ENCODE results near the gene NDUFS3. TPM values are rescaled to one million over a fixed set of nuclear protein-coding genes. Genes with fewer than 3 reads are reported as not detected.

The NDUFS3 gene
- total RNA-seq, 4 donors from 2014 or later = 143 to 240 (median 194) TPM

GRCh38 chr11:47599902-47600301, 21.0 kb downstream of the NDUFS3 start:
- no peak overlapping the region for H3K4me3 ChIP-seq
- peak in 1 of 2 donors; percentile 24 for ATAC-seq
- TF ChIP-seq POLR2A (IDR thresholded peaks at IDR 0.05) (no peak), CTCF (IDR thresholded peaks at IDR 0.05 in 4 of 5, conservative IDR thresholded peaks at IDR 0.05 in 1 of 5) (no peak)

GRCh38 chr11:47603295-47603694, 24.4 kb downstream of the NDUFS3 start:
- no peak for ATAC-seq
- DNase-seq = no peak
- Histone ChIP-seq H3K4me1 (no peaks in the 10 kb centered on the region), H3K27ac (no peak overlapping the region), H3K27me3 (no peaks in the 10 kb centered on the region), H3K9me3 (no peaks in the 10 kb centered on the region), H3K36me3 (no peaks in the 10 kb centered on the region), H3K4me3 (no peak overlapping the region)
- in situ Hi-C loops (cut with MboI; ENCODE audit: low sequenced_read_pairs in 4 of 4) = no loop called here
- intact Hi-C loops (cut with DNase I; ENCODE audit: low total_unique reads) = no loop called here
- no peak for TF ChIP-seq POLR2A (IDR thresholded peaks at IDR 0.05)
- no peak for TF ChIP-seq CTCF (IDR thresholded peaks at IDR 0.05 in 4 of 5, conservative IDR thresholded peaks at IDR 0.05 in 1 of 5)

More at GRCh38 chr11:47599902-47600301, 21.0 kb downstream of the NDUFS3 start:
- Histone ChIP-seq H3K36me3 (no peaks in the 10 kb centered on the region), H3K27me3 (peaks cover 0 to 2% (median under 1%) of the 10 kb centered on the region in 3 donors), H3K9me3 (no peaks in the 10 kb centered on the region), H3K4me1 (no peaks in the 10 kb centered on the region), H3K27ac (no peak overlapping the region)
- intact Hi-C loops (cut with DNase I; ENCODE audit: low total_unique reads) (no loop called here), in situ Hi-C loops (cut with MboI; ENCODE audit: low sequenced_read_pairs in 4 of 4) (no loop called here)
- no peak for DNase-seq

- intact Hi-C loops (cut with DNase I; ENCODE audit: low total_unique reads) = no loop called here
- H3K9me3 ChIP-seq = no peaks in the 10 kb centered on the region
- H3K36me3 ChIP-seq = no peaks in the 10 kb centered on the region
- in situ Hi-C loops (cut with MboI; ENCODE audit: low sequenced_read_pairs in 4 of 4) = no loop called here
- no peak for DNase-seq
- H3K27ac ChIP-seq = no peak overlapping the region
- ATAC-seq = no peak
- H3K4me1 ChIP-seq = no peaks in the 10 kb centered on the region
- no peaks in the 10 kb centered on the region for H3K27me3 ChIP-seq
- TF ChIP-seq POLR2A (IDR thresholded peaks at IDR 0.05) (no peak), CTCF (IDR thresholded peaks at IDR 0.05 in 4 of 5, conservative IDR thresholded peaks at IDR 0.05 in 1 of 5) (no peak)
- H3K4me3 ChIP-seq = no peak overlapping the region
Observed at GRCh38 chr11:47605921-47606320, 27.0 kb downstream of the NDUFS3 start.

GRCh38 chr11:47606731-47607130, 27.9 kb downstream of the NDUFS3 start:
- intact Hi-C loops (cut with DNase I; ENCODE audit: low total_unique reads) (no loop called here), in situ Hi-C loops (cut with MboI; ENCODE audit: low sequenced_read_pairs in 4 of 4) (no loop called here)
- TF ChIP-seq POLR2A (IDR thresholded peaks at IDR 0.05) = no peak
- TF ChIP-seq CTCF (IDR thresholded peaks at IDR 0.05 in 4 of 5, conservative IDR thresholded peaks at IDR 0.05 in 1 of 5) = no peak
- no peaks in the 10 kb centered on the region for H3K27me3 ChIP-seq
- no peak for DNase-seq
- peaks cover 0 to 8% of the 10 kb centered on the region in 2 donors for H3K4me1 ChIP-seq
- H3K36me3 ChIP-seq = no peaks in the 10 kb centered on the region
- no peaks in the 10 kb centered on the region for H3K9me3 ChIP-seq
- no peak overlapping the region for H3K27ac ChIP-seq
- ATAC-seq = no peak
- H3K4me3 ChIP-seq = no peak overlapping the region

- in situ Hi-C loops (cut with MboI; ENCODE audit: low sequenced_read_pairs in 4 of 4) (no loop called here), intact Hi-C loops (cut with DNase I; ENCODE audit: low total_unique reads) (no loop called here)
- Histone ChIP-seq H3K36me3 (no peaks in the 10 kb centered on the region), H3K4me3 (no peak overlapping the region), H3K27me3 (no peaks in the 10 kb centered on the region), H3K27ac (no peak overlapping the region), H3K4me1 (peaks cover 0 to 8% of the 10 kb centered on the region in 2 donors), H3K9me3 (no peaks in the 10 kb centered on the region)
- DNase-seq = no peak
- no peak for ATAC-seq
- TF ChIP-seq POLR2A (IDR thresholded peaks at IDR 0.05) (no peak), CTCF (IDR thresholded peaks at IDR 0.05 in 4 of 5, conservative IDR thresholded peaks at IDR 0.05 in 1 of 5) (no peak)
Observed at GRCh38 chr11:47607380-47607779, 28.5 kb downstream of the NDUFS3 start.

Measured in gastrocnemius medialis (tissue), 4 donors.